NB4 (cell line): ENCODE results near the gene PFDN1.

ENCODE experiments used
- MYC ChIP-seq: IDR thresholded peaks from 2 replicates; pipeline ENCODE4 v1.6.1; 2011; ENCODE audit warnings: low read depth, low read length
- POLR2A ChIP-seq: IDR thresholded peaks from 2 replicates; pipeline ENCODE4 v1.6.1; 2011; ENCODE audit warnings: mild to moderate bottlenecking; ENCODE audit not compliant: insufficient read length; ENCODE audit errors: extremely low read depth
- TF ChIP-seq, protein P1 (sequence below): IDR thresholded peaks from one replicate; pipeline ENCODE4 v1.5.1; 2012; ENCODE audit warnings: low read depth, low read length
- TF ChIP-seq, protein P2 (sequence below): IDR thresholded peaks from 2 replicates; pipeline ENCODE4 v1.6.1; 2011; ENCODE audit warnings: low read depth, low read length

DNA sequence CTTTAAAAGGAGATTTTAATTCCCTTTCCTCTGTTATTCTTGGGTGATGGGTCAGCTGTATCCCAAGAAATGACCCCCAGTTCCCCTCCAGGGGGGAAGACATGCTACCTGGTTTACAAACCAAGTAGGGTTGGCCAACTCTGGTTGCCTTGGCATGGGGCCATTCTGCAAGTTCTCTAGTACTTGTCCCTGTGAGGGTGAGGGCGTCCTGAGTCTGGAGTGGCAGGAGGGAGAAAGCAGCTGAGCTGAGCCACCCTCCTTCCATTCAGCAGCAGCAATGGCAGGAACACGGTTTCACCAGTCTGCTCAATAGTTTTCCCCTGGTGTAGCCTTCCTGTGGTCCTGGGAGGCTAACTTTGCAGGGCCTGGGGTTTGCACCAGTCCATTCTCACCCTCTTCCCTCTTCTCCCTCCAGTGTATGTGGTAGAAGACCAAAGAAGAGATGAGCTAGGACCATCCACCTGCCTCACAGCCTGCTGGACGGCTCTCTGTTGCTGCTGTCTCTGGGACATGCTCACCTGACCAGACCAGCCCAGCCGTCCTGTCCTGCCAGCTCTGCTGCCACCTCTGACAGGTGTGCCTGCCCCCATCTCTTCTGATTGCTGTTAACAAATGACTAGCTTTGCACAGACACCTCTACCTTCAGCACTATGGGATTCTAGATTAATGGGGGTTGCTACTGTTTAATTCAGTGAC lies 59.9 kb downstream of the PFDN1 start:
- TF ChIP-seq, protein P1, sequence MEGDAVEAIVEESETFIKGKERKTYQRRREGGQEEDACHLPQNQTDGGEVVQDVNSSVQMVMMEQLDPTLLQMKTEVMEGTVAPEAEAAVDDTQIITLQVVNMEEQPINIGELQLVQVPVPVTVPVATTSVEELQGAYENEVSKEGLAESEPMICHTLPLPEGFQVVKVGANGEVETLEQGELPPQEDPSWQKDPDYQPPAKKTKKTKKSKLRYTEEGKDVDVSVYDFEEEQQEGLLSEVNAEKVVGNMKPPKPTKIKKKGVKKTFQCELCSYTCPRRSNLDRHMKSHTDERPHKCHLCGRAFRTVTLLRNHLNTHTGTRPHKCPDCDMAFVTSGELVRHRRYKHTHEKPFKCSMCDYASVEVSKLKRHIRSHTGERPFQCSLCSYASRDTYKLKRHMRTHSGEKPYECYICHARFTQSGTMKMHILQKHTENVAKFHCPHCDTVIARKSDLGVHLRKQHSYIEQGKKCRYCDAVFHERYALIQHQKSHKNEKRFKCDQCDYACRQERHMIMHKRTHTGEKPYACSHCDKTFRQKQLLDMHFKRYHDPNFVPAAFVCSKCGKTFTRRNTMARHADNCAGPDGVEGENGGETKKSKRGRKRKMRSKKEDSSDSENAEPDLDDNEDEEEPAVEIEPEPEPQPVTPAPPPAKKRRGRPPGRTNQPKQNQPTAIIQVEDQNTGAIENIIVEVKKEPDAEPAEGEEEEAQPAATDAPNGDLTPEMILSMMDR, result no peak
- TF ChIP-seq POLR2A, result no peak
- TF ChIP-seq, protein P2, sequence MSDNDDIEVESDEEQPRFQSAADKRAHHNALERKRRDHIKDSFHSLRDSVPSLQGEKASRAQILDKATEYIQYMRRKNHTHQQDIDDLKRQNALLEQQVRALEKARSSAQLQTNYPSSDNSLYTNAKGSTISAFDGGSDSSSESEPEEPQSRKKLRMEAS, result no peak
- TF ChIP-seq MYC, result no peak
